GM23338 (cell line): ENCODE results near the gene SUN5. TPM values are rescaled to one million over a fixed set of nuclear protein-coding genes. Genes with fewer than 3 reads are reported as not detected.

Experiments used
- ATAC-seq: fragments of 200-7000 bp; cut with Tn5 transposase; 3 replicates; pipeline ENCODE4 v1.9.1; 2020
- DNase-seq: peaks from one replicate; pipeline ENCODE4 v3.0.0-alpha.2; 2015; ENCODE audit warnings: low spot score
- H2AFZ ChIP-seq: fragments of 200-600 bp; sonication (generic); 2 replicates; pipeline ENCODE4 v1.8.0; 2016; ENCODE audit warnings: antibody characterized with exemption, mild to moderate bottlenecking, moderate library complexity
- H3F3A ChIP-seq: fragments of 200-600 bp; sonication (generic); replicated peaks from 2 replicates; pipeline ENCODE4 v1.8.0; 2017; ENCODE audit warnings: antibody characterized with exemption, mixed run types, low read depth
- H3K27ac ChIP-seq: fragments of 200-600 bp; sonication (generic); 2 replicates; pipeline ENCODE4 v1.6.1; 2016; ENCODE audit warnings: low read depth
- H3K27me3 ChIP-seq: fragments of 200-600 bp; sonication (generic); 2 replicates; pipeline ENCODE4 v1.8.0; 2016; ENCODE audit warnings: mild to moderate bottlenecking, mixed run types, moderate library complexity; ENCODE audit not compliant: insufficient read depth
- H3K36me3 ChIP-seq: fragments of 200-600 bp; sonication (generic); 2 replicates; pipeline ENCODE4 v1.8.0; 2016; ENCODE audit warnings: mild to moderate bottlenecking; ENCODE audit not compliant: insufficient read depth
- H3K4me1 ChIP-seq: fragments of 200-600 bp; sonication (generic); 2 replicates; pipeline ENCODE4 v1.8.0; 2016; ENCODE audit warnings: mild to moderate bottlenecking, moderate library complexity; ENCODE audit not compliant: insufficient read depth
- H3K4me2 ChIP-seq: fragments of 200-600 bp; sonication (generic); 2 replicates; pipeline ENCODE4 v1.7.1; 2017; ENCODE audit warnings: mixed run types
- H3K4me3 ChIP-seq: fragments of 200-600 bp; sonication (generic); 2 replicates; pipeline ENCODE4 v1.6.1; 2016; ENCODE audit warnings: mixed run types
- H3K79me2 ChIP-seq: fragments of 200-600 bp; sonication (generic); replicated peaks from 2 replicates; pipeline ENCODE4 v1.8.0; 2017; ENCODE audit warnings: mild to moderate bottlenecking; ENCODE audit not compliant: insufficient read depth
- H3K9me2 ChIP-seq: fragments of 200-600 bp; sonication (generic); 2 replicates; pipeline ENCODE4 v1.8.0; 2017; ENCODE audit not compliant: insufficient read depth
- H4K20me1 ChIP-seq: fragments of 200-600 bp; sonication (generic); replicated peaks from 2 replicates; pipeline ENCODE4 v1.8.0; 2017; ENCODE audit warnings: mild to moderate bottlenecking; ENCODE audit not compliant: insufficient read depth
- H3K27ac Mint-ChIP-seq: 2 replicates; pipeline ENCODE4 v1.8.0; 2020; ENCODE audit warnings: inconsistent platforms, mild to moderate bottlenecking, moderate library complexity, mixed read lengths
- H3K27me3 Mint-ChIP-seq: 3 replicates; pipeline ENCODE4 v1.8.0; 2022; ENCODE audit warnings: low read depth, mild to moderate bottlenecking, moderate library complexity, mixed read lengths, inconsistent platforms; ENCODE audit not compliant: insufficient read depth, poor library complexity
- H3K36me3 Mint-ChIP-seq: 3 replicates; pipeline ENCODE4 v1.8.0; 2021; ENCODE audit warnings: low read depth, mild to moderate bottlenecking, inconsistent platforms, moderate library complexity, mixed read lengths
- H3K4me1 Mint-ChIP-seq: 3 replicates; pipeline ENCODE4 v1.8.0; 2020; ENCODE audit warnings: mild to moderate bottlenecking, inconsistent platforms, mixed read lengths
- H3K4me3 Mint-ChIP-seq: 3 replicates; pipeline ENCODE4 v1.8.0; 2021; ENCODE audit warnings: moderate library complexity, mild to moderate bottlenecking, inconsistent platforms, mixed read lengths
- H3K9me3 Mint-ChIP-seq: 3 replicates; pipeline ENCODE4 v1.8.0; 2020; ENCODE audit warnings: moderate library complexity, mild to moderate bottlenecking, inconsistent platforms, mixed read lengths
- CREB1 ChIP-seq: fragments of 250-450 bp; sonication (Bioruptor Pico); IDR thresholded peaks from 2 replicates; pipeline ENCODE4 v1.5.0; 2020; ENCODE audit warnings: low read depth, mild to moderate bottlenecking, moderate library complexity
- CTCF ChIP-seq, 2 experiments: fragments of 200-600 bp in 1 of 2; sonication (generic) in 1 of 2; conservative IDR thresholded peaks; 2 replicates each; pipeline versions ENCODE4 v1.5.1 to v1.6.1; 2016 to 2017; ENCODE audit warnings: antibody characterized with exemption in 2 of 2, low read depth in 2 of 2, mild to moderate bottlenecking in 2 of 2, moderate library complexity in 1 of 2
- ETS1 ChIP-seq: IDR thresholded peaks from 2 replicates; pipeline ENCODE4 v1.6.1; 2016; ENCODE audit warnings: antibody characterized with exemption
- EZH2 ChIP-seq: fragments of 200-600 bp; sonication (generic); IDR thresholded peaks from one replicate; pipeline ENCODE4 v1.8.0; 2017; ENCODE audit warnings: antibody characterized with exemption, mild to moderate bottlenecking, low read depth; ENCODE audit not compliant: unreplicated experiment
- POLR2AphosphoS5 ChIP-seq: IDR thresholded peaks from 2 replicates; pipeline ENCODE4 v1.6.1; 2016; ENCODE audit warnings: antibody characterized with exemption, low read depth
- ZNF114 ChIP-seq: fragments of 250-450 bp; sonication (Bioruptor Pico); IDR thresholded peaks from 2 replicates; pipeline ENCODE4 v1.5.0; 2020; ENCODE audit warnings: mild to moderate bottlenecking, moderate library complexity
- ZNF331 ChIP-seq: fragments of 250-450 bp; sonication (Bioruptor Pico); IDR thresholded peaks from 2 replicates; pipeline ENCODE4 v1.5.0; 2020; ENCODE audit warnings: low read depth, mild to moderate bottlenecking, moderate library complexity
- ZNF462 ChIP-seq: fragments of 250-450 bp; sonication (Bioruptor Pico); IDR thresholded peaks from 2 replicates; pipeline ENCODE4 v1.5.0; 2020; ENCODE audit warnings: mild to moderate bottlenecking, moderate library complexity
- polyA plus RNA-seq: library from polyadenylated mRNA; unstranded; fragments of >200 nt; fragmentation: Nextera tagmentation; extraction: Ambion mirVana; gene quantifications from 2 replicates; pipeline ENCODE4 v1.2.1, GENCODE V29; 2016
- total RNA-seq: library from RNA; depleted of rRNA; stranded (reverse); fragments of >200 nt; shearing (Covaris generic); gene quantifications from 2 replicates; pipeline ENCODE4 v1.2.3, GENCODE V29; 2014

The SUN5 gene
- total and polyA plus RNA-seq, 2 experiments from 2014 or later: not detected

GRCh38 chr20:32959351-32960221, 44.6 kb downstream of the SUN5 start:
- Mint-ChIP-seq H3K9me3 (peaks cover 21% of the 10 kb centered on the region), H3K36me3 (peaks cover 10% of the 10 kb centered on the region; the same call in 2 of the 3 replicates), H3K4me3 (no peak overlapping the region; the same call in 2 of the 3 replicates), H3K27me3 (peaks cover 10% of the 10 kb centered on the region), H3K4me1 (0 out of 3 replicates have a peak, but pooled peaks cover 5% of the 10 kb centered on the region), H3K27ac (no peak overlapping the region)
- no peaks in the 10 kb centered on the region for H3F3A ChIP-seq
- ATAC-seq: no peak
- no peak for DNase-seq
- no peak overlapping the region for H3K4me3 ChIP-seq
- H3K27me3 ChIP-seq: no peaks in the 10 kb centered on the region
- H3K79me2 ChIP-seq: no peaks in the 10 kb centered on the region
- 0 out of 2 replicates have a peak, but pooled peaks cover 4% of the 10 kb centered on the region for H3K36me3 ChIP-seq
- H3K27ac ChIP-seq: no peak overlapping the region
- no peaks in the 10 kb centered on the region for H4K20me1 ChIP-seq
- 0 out of 2 replicates have a peak overlapping the region, but pooled peaks have one; percentile 23 for H2AFZ ChIP-seq
- TF ChIP-seq CTCF (conservative IDR thresholded peaks at IDR 0.05; ENCODE audit: low read depth in 2 of 2) (peak in 1 of 2 experiments; percentile 47; a peak in 2 of 4 replicates), EZH2 (no peak)
- H3K9me2 ChIP-seq: 0 out of 2 replicates have a peak, but pooled peaks cover 6% of the 10 kb centered on the region
- no peak overlapping the region for H3K4me2 ChIP-seq
- H3K4me1 ChIP-seq: no peaks in the 10 kb centered on the region

- 0 out of 2 replicates have a peak, but pooled peaks cover 2% of the 10 kb centered on the region for H3K27me3 ChIP-seq
- H3K4me3 ChIP-seq: no peak overlapping the region
- H3K9me3 Mint-ChIP-seq: peaks cover 25% of the 10 kb centered on the region
- H3K27ac Mint-ChIP-seq: no peak overlapping the region
- 0 out of 2 replicates have a peak, but pooled peaks cover 4% of the 10 kb centered on the region for H3K36me3 ChIP-seq
- no peaks in the 10 kb centered on the region for H3K4me1 ChIP-seq
- H3K27ac ChIP-seq: no peak overlapping the region
- H3K9me2 ChIP-seq: 0 out of 2 replicates have a peak, but pooled peaks cover 6% of the 10 kb centered on the region
- H4K20me1 ChIP-seq: no peaks in the 10 kb centered on the region
- H2AFZ ChIP-seq: no peak overlapping the region
- no peak overlapping the region for H3K4me2 ChIP-seq
- peaks cover 7% of the 10 kb centered on the region for H3K27me3 Mint-ChIP-seq
- no peaks in the 10 kb centered on the region for H3F3A ChIP-seq
- H3K79me2 ChIP-seq: no peaks in the 10 kb centered on the region
- peaks cover 10% of the 10 kb centered on the region; the same call in 2 of the 3 replicates for H3K36me3 Mint-ChIP-seq
- no peak for DNase-seq
- no peak overlapping the region for H3K4me3 Mint-ChIP-seq
- 0 out of 3 replicates have a peak, but pooled peaks cover 5% of the 10 kb centered on the region for H3K4me1 Mint-ChIP-seq
- ATAC-seq: no peak
- TF ChIP-seq ETS1 (no peak), EZH2 (no peak), POLR2AphosphoS5 (no peak), ZNF331 (CRISPR knock-in tag) (no peak), ZNF462 (CRISPR knock-in tag) (no peak), ZNF114 (CRISPR knock-in tag) (no peak), CREB1 (no peak)
These were observed 45.7 kb downstream of the SUN5 start for GRCh38 chr20:32958574-32958973.
